ENCODE data around the gene ZNF780A. TPM values are rescaled to one million over a fixed set of nuclear protein-coding genes. Genes with fewer than 3 reads are reported as not detected.
"Not testable (repeated sequence)": the region's sequence is repeated elsewhere in the genome, so short reads cannot be mapped to it uniquely, and the experiment has no call there.

Gene ZNF780A
- total RNA-seq, 1 donor = 13.4 TPM

GRCh38 chr19:40129425-40129824, 38.7 kb upstream of the ZNF780A start:
- no peak overlapping the region for H3K4me3 ChIP-seq (ENCODE audit: low read depth, low read length)
- no peak for TF ChIP-seq CTCF (IDR thresholded peaks at IDR 0.05; ENCODE audit: insufficient read depth, low read depth, low read length)
- DNase-seq (ENCODE audit: low read depth) = no peak

GRCh38 chr19:40128991-40129390, 38.2 kb upstream of the ZNF780A start:
- DNase-seq (ENCODE audit: low read depth) = no peak
- H3K4me3 ChIP-seq (ENCODE audit: low read depth, low read length) = no peak overlapping the region
- TF ChIP-seq CTCF (IDR thresholded peaks at IDR 0.05; ENCODE audit: insufficient read depth, low read depth, low read length) = no peak

- DNase-seq (ENCODE audit: low read depth) = no peak
- no peak for TF ChIP-seq CTCF (IDR thresholded peaks at IDR 0.05; ENCODE audit: insufficient read depth, low read depth, low read length)
- H3K4me3 ChIP-seq (ENCODE audit: low read depth, low read length) = no peak overlapping the region
These were observed 28.6 kb upstream of the ZNF780A start for GRCh38 chr19:40119380-40119779.

DNA sequence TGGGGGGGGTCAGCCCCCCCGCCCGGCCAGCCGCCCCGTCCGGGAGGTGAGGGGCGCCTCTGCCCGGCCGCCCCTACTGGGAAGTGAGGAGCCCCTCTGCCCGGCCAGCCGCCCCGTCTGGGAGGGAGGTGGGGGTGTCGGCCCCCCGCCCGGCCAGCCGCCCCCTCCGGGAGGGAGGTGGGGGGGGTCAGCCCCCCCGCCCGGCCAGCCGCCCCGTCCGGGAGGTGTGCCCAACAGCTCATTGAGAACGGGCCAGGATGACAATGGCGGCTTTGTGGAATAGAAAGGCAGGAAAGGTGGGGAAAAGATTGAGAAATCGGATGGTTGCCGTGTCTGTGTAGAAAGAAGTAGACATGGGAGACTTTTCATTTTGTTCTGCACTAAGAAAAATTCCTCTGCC, 27.9 kb upstream of the ZNF780A start:
- H3K4me3 ChIP-seq (ENCODE audit: low read depth, low read length) = not testable (repeated sequence)

GRCh38 chr19:40116075-40116474, 25.3 kb upstream of the ZNF780A start:
- DNase-seq (ENCODE audit: low read depth) = no peak
- H3K4me3 ChIP-seq (ENCODE audit: low read depth, low read length) = no peak overlapping the region
- TF ChIP-seq CTCF (IDR thresholded peaks at IDR 0.05; ENCODE audit: insufficient read depth, low read depth, low read length) = no peak

More for the DNA sequence above, 27.9 kb upstream of the ZNF780A start:
- not testable (repeated sequence) for DNase-seq (ENCODE audit: low read depth)

DNA sequence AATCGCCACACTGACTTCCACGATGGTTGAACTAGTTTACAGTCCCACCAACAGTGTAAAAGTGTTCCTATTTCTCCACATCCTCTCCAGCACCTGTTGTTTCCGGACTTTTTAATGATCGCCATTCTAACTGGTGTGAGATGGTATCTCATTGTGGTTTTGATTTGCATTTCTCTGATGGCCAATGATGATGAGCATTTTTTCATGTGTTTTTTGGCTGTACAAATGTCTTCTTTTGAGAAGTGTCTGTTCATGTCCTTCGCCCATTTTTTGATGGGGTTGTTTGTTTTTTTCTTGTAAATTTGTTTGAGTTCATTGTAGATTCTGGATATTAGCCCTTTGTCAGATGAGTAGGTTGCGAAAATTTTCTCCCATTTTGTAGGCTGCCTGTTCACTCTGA, 23.4 kb upstream of the ZNF780A start:
- not testable (repeated sequence) for H3K4me3 ChIP-seq (ENCODE audit: low read depth, low read length)

DNA sequence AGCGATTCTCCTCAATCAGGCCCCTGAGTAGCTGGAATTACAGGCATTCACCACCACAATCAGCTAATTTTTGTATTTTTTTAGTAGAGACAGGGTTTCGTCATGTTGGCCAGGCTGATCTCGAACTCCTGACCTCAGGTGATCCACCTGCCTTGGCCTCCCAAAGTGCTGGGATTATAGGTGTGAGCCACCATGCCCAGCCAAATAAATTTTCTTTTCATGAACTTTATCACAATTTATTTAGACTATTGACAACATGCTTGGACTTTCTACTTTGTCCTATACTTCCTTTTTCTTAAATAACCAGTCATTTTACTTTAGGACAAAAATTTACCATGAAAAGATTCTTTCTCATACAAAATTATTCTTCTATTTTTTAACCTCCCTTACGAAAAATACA, 21.5 kb upstream of the ZNF780A start:
- not testable (repeated sequence) for DNase-seq (ENCODE audit: low read depth)

More for the DNA sequence above, 23.4 kb upstream of the ZNF780A start:
- not testable (repeated sequence) for DNase-seq (ENCODE audit: low read depth)

GRCh38 chr19:40110570-40110969, 19.8 kb upstream of the ZNF780A start:
- no peak for TF ChIP-seq CTCF (IDR thresholded peaks at IDR 0.05; ENCODE audit: insufficient read depth, low read depth, low read length)
- no peak overlapping the region for H3K4me3 ChIP-seq (ENCODE audit: low read depth, low read length)
- DNase-seq (ENCODE audit: low read depth) = no peak

More for the DNA sequence above, 21.5 kb upstream of the ZNF780A start:
- H3K4me3 ChIP-seq (ENCODE audit: low read depth, low read length) = not testable (repeated sequence)

GRCh38 chr19:40104754-40105153, 14.0 kb upstream of the ZNF780A start:
- TF ChIP-seq CTCF (IDR thresholded peaks at IDR 0.05; ENCODE audit: insufficient read depth, low read depth, low read length) = no peak
- DNase-seq (ENCODE audit: low read depth) = no peak
- no peak overlapping the region for H3K4me3 ChIP-seq (ENCODE audit: low read depth, low read length)
